ENCODE data around the gene PLPP4.

DNA sequence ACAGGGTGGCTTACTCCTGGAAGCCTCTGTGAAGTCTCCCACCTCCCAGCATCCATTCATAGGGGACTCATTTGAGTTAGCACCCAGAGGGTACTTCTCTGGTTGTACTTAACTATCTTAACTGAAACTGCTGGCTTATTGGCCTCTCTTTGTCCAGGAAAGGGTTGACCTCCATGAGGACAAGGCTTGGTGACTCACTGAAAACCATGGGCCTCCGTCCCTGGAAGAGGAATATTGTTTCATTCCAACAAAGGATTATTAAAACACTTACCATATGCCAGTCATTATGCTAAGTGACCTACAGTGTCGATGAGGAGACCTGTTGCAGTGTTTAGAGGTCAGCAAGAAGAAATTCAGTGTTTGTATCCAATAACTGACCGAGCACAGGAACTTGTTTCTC lies 175.9 kb downstream of the PLPP4 start:
- TF ChIP-seq EZH2phosphoT487 (conservative IDR thresholded peaks at IDR 0.05; ENCODE audit: low read length), result no peak
- TF ChIP-seq, protein P1, sequence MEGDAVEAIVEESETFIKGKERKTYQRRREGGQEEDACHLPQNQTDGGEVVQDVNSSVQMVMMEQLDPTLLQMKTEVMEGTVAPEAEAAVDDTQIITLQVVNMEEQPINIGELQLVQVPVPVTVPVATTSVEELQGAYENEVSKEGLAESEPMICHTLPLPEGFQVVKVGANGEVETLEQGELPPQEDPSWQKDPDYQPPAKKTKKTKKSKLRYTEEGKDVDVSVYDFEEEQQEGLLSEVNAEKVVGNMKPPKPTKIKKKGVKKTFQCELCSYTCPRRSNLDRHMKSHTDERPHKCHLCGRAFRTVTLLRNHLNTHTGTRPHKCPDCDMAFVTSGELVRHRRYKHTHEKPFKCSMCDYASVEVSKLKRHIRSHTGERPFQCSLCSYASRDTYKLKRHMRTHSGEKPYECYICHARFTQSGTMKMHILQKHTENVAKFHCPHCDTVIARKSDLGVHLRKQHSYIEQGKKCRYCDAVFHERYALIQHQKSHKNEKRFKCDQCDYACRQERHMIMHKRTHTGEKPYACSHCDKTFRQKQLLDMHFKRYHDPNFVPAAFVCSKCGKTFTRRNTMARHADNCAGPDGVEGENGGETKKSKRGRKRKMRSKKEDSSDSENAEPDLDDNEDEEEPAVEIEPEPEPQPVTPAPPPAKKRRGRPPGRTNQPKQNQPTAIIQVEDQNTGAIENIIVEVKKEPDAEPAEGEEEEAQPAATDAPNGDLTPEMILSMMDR (IDR thresholded peaks at IDR 0.05; ENCODE audit: insufficient read depth, low read length, poor library complexity, severe bottlenecking), result no peak

All from SU-DHL-6 (cell line).